Measurements from ENCODE around the gene BPIFA2. TPM values are rescaled to one million over a fixed set of nuclear protein-coding genes. Genes with fewer than 3 reads are reported as not detected.
"Not testable (repeated sequence)": the region's sequence is repeated elsewhere in the genome, so short reads cannot be mapped to it uniquely, and the experiment has no call there.

The BPIFA2 gene, protein sequence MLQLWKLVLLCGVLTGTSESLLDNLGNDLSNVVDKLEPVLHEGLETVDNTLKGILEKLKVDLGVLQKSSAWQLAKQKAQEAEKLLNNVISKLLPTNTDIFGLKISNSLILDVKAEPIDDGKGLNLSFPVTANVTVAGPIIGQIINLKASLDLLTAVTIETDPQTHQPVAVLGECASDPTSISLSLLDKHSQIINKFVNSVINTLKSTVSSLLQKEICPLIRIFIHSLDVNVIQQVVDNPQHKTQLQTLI
- not detected for total RNA-seq (2021; fragmentation: NEBNext Ultra II Directional; extraction: Animal tissue kit (Norgen Biotek cat#: 25700))
- long read RNA-seq, result 0 reads

DNA sequence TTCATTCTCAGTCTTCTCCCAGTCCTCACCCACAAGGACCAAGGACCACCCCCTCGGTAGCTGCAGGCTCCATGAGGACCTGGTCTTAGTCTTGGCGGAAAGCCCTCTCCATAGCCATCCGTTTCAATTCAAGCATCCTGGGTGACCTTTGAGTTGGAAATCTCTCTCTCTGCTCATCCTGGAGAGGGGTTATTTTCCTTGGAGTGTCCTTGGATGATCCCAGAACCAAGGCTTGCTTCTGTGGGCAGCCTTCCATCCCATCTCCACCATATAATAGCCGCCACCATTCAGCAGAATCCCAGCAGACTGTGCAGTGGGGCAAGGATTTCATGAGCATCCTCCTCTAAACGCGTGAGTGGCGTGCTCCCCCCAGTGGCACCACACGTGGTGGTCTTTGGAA, at the start of gene BPIFA2:
Gene BPIFA2, plus strand, starts transcription at position 301 of the 400 bp plus-strand sequence. CDS start 987 bp downstream, outside the sequence.
- no peak within 1 kb of the TSS for H3K4me3 Mint-ChIP-seq
- no peak within 1 kb of the TSS for H3K27ac Mint-ChIP-seq
- peaks cover 9% of the 10 kb centered on the region for H3K9me3 Mint-ChIP-seq
- H3K36me3 Mint-ChIP-seq (ENCODE audit: low read depth), result peaks cover 9% of the 10 kb centered on the region
- H3K27me3 Mint-ChIP-seq (ENCODE audit: insufficient read depth), result peaks cover 13% of the 10 kb centered on the region
- DNase-seq, result no peak
- TF ChIP-seq, protein P1, sequence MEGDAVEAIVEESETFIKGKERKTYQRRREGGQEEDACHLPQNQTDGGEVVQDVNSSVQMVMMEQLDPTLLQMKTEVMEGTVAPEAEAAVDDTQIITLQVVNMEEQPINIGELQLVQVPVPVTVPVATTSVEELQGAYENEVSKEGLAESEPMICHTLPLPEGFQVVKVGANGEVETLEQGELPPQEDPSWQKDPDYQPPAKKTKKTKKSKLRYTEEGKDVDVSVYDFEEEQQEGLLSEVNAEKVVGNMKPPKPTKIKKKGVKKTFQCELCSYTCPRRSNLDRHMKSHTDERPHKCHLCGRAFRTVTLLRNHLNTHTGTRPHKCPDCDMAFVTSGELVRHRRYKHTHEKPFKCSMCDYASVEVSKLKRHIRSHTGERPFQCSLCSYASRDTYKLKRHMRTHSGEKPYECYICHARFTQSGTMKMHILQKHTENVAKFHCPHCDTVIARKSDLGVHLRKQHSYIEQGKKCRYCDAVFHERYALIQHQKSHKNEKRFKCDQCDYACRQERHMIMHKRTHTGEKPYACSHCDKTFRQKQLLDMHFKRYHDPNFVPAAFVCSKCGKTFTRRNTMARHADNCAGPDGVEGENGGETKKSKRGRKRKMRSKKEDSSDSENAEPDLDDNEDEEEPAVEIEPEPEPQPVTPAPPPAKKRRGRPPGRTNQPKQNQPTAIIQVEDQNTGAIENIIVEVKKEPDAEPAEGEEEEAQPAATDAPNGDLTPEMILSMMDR (IDR thresholded peaks at IDR 0.05), result no peak
- H3K4me1 Mint-ChIP-seq (ENCODE audit: low read depth), result no peaks in the 10 kb centered on the region

DNA sequence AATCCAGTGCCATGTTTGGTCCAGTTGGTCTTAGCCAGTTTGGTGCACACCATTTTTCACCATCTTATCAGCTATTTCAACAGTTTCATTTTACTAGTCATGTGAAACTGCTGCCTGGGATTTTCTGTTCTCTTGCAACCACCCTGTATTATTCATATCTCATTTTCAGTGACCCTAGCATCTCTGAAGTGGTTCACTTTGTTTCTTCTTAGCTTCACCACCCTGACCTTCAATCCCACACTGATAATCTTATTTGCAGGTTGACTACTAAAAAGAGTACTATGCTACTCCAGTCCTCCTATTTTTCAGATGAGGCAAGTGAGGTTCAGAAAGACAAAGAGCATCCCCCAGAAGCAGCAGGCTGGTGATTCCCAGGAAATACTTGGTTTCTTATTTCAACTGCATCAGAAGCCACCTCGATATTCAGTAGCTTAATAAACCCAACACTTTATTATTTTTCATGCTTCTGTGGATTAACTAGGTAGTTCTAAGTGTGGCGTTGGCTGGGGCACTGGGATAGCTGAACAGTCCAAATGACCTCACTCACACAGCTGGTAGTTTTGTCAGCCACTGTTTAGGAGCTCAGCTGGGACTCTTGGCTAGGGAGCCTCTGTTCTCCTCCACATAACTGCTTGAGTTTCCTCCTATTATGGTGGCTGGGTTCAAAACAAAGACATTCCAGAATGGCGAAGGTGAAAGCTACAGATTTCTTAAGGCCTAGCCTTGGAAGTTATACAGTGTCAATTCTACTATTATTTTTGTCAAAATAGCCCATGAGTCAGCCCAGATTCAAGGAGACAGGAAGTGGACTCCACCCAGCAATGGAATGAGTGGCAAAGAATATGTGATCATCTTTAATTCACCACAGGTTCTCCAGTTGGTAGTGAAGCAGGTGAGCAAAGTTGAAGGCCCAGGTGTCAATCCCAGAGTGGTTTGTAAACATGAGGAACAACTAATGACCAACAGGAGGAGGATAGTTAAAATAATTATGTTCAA, 47.9 kb upstream of the BPIFA2 start:
- Mint-ChIP-seq H3K27ac (no peak overlapping the region), H3K4me3 (no peak overlapping the region), H3K36me3 (ENCODE audit: low read depth) (no peaks in the 10 kb centered on the region; the same call in 1 of the 2 replicates), H3K9me3 (no peaks in the 10 kb centered on the region), H3K4me1 (ENCODE audit: low read depth) (peaks cover 6% of the 10 kb centered on the region; the same call in 1 of the 2 replicates), H3K27me3 (ENCODE audit: insufficient read depth) (peaks cover 13% of the 10 kb centered on the region)
- DNase-seq, result no peak
- TF ChIP-seq, protein P1 (IDR thresholded peaks at IDR 0.05), result no peak

DNA sequence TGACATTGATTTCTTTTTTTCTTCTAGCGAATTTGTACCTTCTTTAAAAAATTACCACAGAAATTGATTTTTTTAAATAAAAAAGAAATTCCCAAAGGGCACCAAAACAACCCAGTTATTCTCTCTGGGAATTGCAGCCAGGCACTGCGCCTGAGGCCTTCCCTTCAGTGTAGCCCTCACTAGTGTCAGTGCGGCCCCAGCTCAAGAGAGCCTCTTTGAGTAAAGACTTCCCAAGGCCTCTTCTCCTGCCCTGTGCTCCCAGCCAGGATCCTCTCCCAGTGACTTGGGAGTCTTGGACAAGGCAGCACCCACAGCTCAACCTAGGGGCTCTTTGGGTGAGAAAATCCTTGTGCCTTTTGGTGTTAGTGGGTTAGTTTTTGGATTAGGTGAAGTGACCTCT, 47.0 kb upstream of the BPIFA2 start:
- Mint-ChIP-seq H3K27me3 (ENCODE audit: insufficient read depth) (peaks cover 19% of the 10 kb centered on the region), H3K4me1 (ENCODE audit: low read depth) (peaks cover 6% of the 10 kb centered on the region; the same call in 1 of the 2 replicates)

DNA sequence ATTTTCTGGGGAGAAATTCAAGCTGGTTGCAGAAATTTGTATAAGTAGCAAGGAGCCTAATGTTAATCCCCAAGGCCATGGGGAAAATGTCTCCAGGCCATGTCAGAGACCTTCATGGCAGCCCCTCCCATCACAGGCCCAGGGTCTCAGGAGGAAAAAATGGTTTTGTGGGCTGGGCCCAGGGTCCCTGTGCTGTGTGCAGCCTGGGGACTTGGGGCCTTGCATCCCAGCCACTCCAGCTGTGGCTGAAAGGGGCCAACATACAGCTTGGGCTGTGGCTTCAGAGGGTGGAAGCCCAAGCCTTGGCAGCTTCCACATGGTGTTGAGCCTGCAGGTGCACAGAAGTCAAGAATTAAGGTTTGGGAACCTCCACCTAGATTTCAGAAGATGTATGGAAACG, 45.7 kb upstream of the BPIFA2 start:
- not testable (repeated sequence) for H3K27ac Mint-ChIP-seq; H3K4me1 Mint-ChIP-seq (ENCODE audit: low read depth); H3K36me3 Mint-ChIP-seq (ENCODE audit: low read depth); H3K9me3 Mint-ChIP-seq; DNase-seq; H3K4me3 Mint-ChIP-seq
- peaks cover 22% of the 10 kb centered on the region for H3K27me3 Mint-ChIP-seq (ENCODE audit: insufficient read depth)

More for the DNA sequence above, 47.0 kb upstream of the BPIFA2 start:
- Mint-ChIP-seq H3K27ac (no peak overlapping the region), H3K9me3 (no peaks in the 10 kb centered on the region), H3K36me3 (ENCODE audit: low read depth) (no peaks in the 10 kb centered on the region; the same call in 1 of the 2 replicates), H3K4me3 (no peak overlapping the region)
- no peak for DNase-seq
- TF ChIP-seq, protein P1 (IDR thresholded peaks at IDR 0.05), result no peak

DNA sequence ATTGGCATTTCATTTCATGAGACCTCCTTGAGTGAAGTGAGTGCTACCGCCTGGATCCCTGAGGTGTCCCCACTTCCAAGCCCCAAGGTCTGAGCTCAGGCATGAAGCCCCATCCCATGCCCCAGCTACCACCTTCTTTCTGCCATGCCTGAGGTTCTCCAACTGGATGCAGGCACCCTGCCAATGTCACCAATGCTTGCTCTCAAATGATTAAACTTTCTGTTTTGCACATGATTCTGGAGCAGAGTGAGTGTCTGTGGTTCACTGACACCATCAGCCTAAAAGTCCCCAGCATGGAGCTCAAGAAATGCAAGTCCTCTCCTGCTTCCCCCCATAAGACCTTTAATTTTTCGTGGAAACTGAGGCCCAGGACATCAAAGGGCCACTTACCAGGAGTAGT, 43.7 kb upstream of the BPIFA2 start:
- DNase-seq, result no peak
- Mint-ChIP-seq H3K27me3 (ENCODE audit: insufficient read depth) (peaks cover 19% of the 10 kb centered on the region), H3K27ac (no peak overlapping the region), H3K36me3 (ENCODE audit: low read depth) (no peaks in the 10 kb centered on the region; the same call in 1 of the 2 replicates), H3K4me1 (ENCODE audit: low read depth) (peaks cover 6% of the 10 kb centered on the region; the same call in 1 of the 2 replicates), H3K9me3 (no peaks in the 10 kb centered on the region), H3K4me3 (no peak overlapping the region)
- TF ChIP-seq, protein P1 (IDR thresholded peaks at IDR 0.05), result no peak
